HEK293T (cell line): ENCODE measurements around the gene LRRC74A.
"Not testable (repeated sequence)": the region's sequence is repeated elsewhere in the genome, so short reads cannot be mapped to it uniquely, and the experiment has no call there.

Source experiments
- ARNT ChIP-seq: fragments of 450-650 bp; IDR thresholded peaks from 2 replicates; pipeline ENCODE4 v1.6.1; 2017; ENCODE audit warnings: mild to moderate bottlenecking
- ELF4 ChIP-seq: fragments of 450-650 bp; IDR thresholded peaks from 2 replicates; pipeline ENCODE4 v1.6.1; 2017; ENCODE audit warnings: antibody characterized with exemption
- FOXK2 ChIP-seq: fragments of 450-650 bp; IDR thresholded peaks from 2 replicates; pipeline ENCODE4 v1.6.1; 2016; ENCODE audit warnings: mild to moderate bottlenecking
- FOXM1 ChIP-seq: fragments of 450-650 bp; IDR thresholded peaks from 2 replicates; pipeline ENCODE4 v1.6.1; 2017; ENCODE audit warnings: mild to moderate bottlenecking, borderline replicate concordance
- L3MBTL2 ChIP-seq: fragments of 450-650 bp; conservative IDR thresholded peaks from 2 replicates; pipeline ENCODE4 v1.6.1; 2016; ENCODE audit warnings: mild to moderate bottlenecking
- LEF1 ChIP-seq: fragments of 450-650 bp; IDR thresholded peaks from 2 replicates; pipeline ENCODE4 v1.6.1; 2017; ENCODE audit warnings: mild to moderate bottlenecking, borderline replicate concordance
- SP1 ChIP-seq: fragments of 450-650 bp; IDR thresholded peaks from 2 replicates; pipeline ENCODE4 v1.6.1; 2017

- TF ChIP-seq L3MBTL2, FOXM1, LEF1, ELF4, FOXK2, SP1, ARNT: not testable (repeated sequence)
Observed at GRCh38 chr14:76898006-76898405, 71.8 kb downstream of the LRRC74A start.
